ENCODE measurements around the gene TMPO.
A peak's percentile ranks its signal among the peaks of the same experiment; 100 is the strongest.
"Not testable (repeated sequence)": the region's sequence is repeated elsewhere in the genome, so short reads cannot be mapped to it uniquely, and the experiment has no call there.

TMPO gene

GRCh38 chr12:98579835-98580234, 64.4 kb downstream of the TMPO start:
- no peak for DNase-seq

GRCh38 chr12:98580695-98581094, 65.3 kb downstream of the TMPO start:
- no peak for DNase-seq

GRCh38 chr12:98581101-98581500, 65.7 kb downstream of the TMPO start:
- DNase-seq, result no peak

- DNase-seq, result no peak
Observed at GRCh38 chr12:98582093-98582492, 66.7 kb downstream of the TMPO start.

- DNase-seq, result no peak
Observed at GRCh38 chr12:98587084-98587483, 71.7 kb downstream of the TMPO start.

GRCh38 chr12:98591209-98591608, 75.8 kb downstream of the TMPO start:
- no peak for DNase-seq

GRCh38 chr12:98592825-98593322, 77.5 kb downstream of the TMPO start:
- DNase-seq, result no peak

GRCh38 chr12:98593351-98594049, 78.1 kb downstream of the TMPO start, which contains the start of gene SLC25A3:
Gene SLC25A3 (plus strand): TSS chr12:98593686. CDS start chr12:98593979, 293 bp downstream.
- peak; percentile 91 for DNase-seq

GRCh38 chr12:98594050-98594835, 78.9 kb downstream of the TMPO start:
- no peak for DNase-seq

- no peak for DNase-seq
Observed at GRCh38 chr12:98595243-98595988, 80.0 kb downstream of the TMPO start.

GRCh38 chr12:98597313-98597712, 81.9 kb downstream of the TMPO start:
- not testable (repeated sequence) for DNase-seq

Data from cerebellar nuclear complex (tissue), 1 donor.